Heart right ventricle (tissue), 16 donors: ENCODE measurements around the gene TGFBRAP1. TPM values are rescaled to one million over a fixed set of nuclear protein-coding genes. Genes with fewer than 3 reads are reported as not detected.
A peak's percentile ranks its signal among the peaks of the same experiment; 100 is the strongest.
"Not testable (repeated sequence)": the region's sequence is repeated elsewhere in the genome, so short reads cannot be mapped to it uniquely, and the experiment has no call there.

Experiments used
- ATAC-seq, 8 donors: fragments of 200-7000 bp; cut with Tn5 transposase; one replicate each; pipeline ENCODE4 v1.9.1; 2020; ENCODE audit warnings: mild to moderate bottlenecking in 8 of 8, moderate library complexity in 8 of 8, moderate number of reproducible peaks in 1 of 8
- DNase-seq, 2 donors: peaks; one replicate each; pipeline ENCODE4 v3.0.0-alpha.2; 2020
- H3K27ac ChIP-seq, 10 donors: fragments of 200-600 bp; sonication (generic) in 2 of 10; one replicate each; pipeline versions ENCODE4 v1.5.0 to v1.8.0; 2020 to 2022; ENCODE audit warnings: mild to moderate bottlenecking in 3 of 10
- H3K27me3 ChIP-seq, 7 donors: fragments of 200-600 bp; one replicate each; pipeline ENCODE4 v1.8.0; 2021 to 2022; ENCODE audit warnings: mild to moderate bottlenecking in 2 of 7
- H3K36me3 ChIP-seq, 9 donors: fragments of 200-600 bp; sonication (generic) in 1 of 9; one replicate each; pipeline versions ENCODE4 v1.5.0 to v1.8.0; 2020 to 2022; ENCODE audit warnings: mild to moderate bottlenecking in 2 of 9
- H3K4me1 ChIP-seq, 9 donors: fragments of 200-600 bp; sonication (generic) in 1 of 9; one replicate each; pipeline versions ENCODE4 v1.5.0 to v1.8.0; 2020 to 2022; ENCODE audit warnings: mild to moderate bottlenecking in 4 of 9
- H3K4me3 ChIP-seq, 10 donors: fragments of 200-600 bp; sonication (generic) in 2 of 10; one replicate each; pipeline versions ENCODE4 v1.5.0 to v1.8.0; 2020 to 2022; ENCODE audit warnings: mild to moderate bottlenecking in 7 of 10, moderate library complexity in 2 of 10
- H3K9me3 ChIP-seq, 11 donors: fragments of 200-600 bp in 10 of 11; sonication (generic) in 2 of 11; one replicate each; pipeline versions ENCODE4 v1.5.0 to v1.8.0; 2013 to 2022; ENCODE audit warnings: mild to moderate bottlenecking in 2 of 11, control low read depth in 1 of 11, moderate library complexity in 1 of 11
- WGBS, 2 donors: extraction: QIAGEN DNeasy Blood & Tissue Kit; methylation state at CpG; one replicate each; pipeline ENCODE4 v1.1.7; 2013; ENCODE audit warnings: inconsistent platforms in 1 of 2; 5-methylcytosine and 5-hydroxymethylcytosine counted together
- intact Hi-C, 10 donors: fragments of 100-400 bp; cut with DNase I; formaldehyde crosslinking; loops; one replicate each; pipeline versions ENCODE4 v1.11.1 to v1.14.2; 2022
- polyA plus RNA-seq, 2 donors: library from polyadenylated mRNA; stranded (reverse); fragments of 200-250 nt; gene quantifications; one replicate each; pipeline ENCODE4 v1.2.3, GENCODE V29; 2013
- total RNA-seq, 10 donors: library from RNA; stranded (reverse); fragmentation: NEBNext Ultra II Directional in 3 of 10; extraction: Animal tissue kit (Norgen Biotek cat#: 25700) in 3 of 10; gene quantifications; one replicate each; pipeline versions ENCODE4 v1.2.1 to v1.2.4, GENCODE V29; 2021 to 2023
- TF ChIP-seq, protein P1 (sequence below), 9 donors: fragments of 200-600 bp; sonication (generic) in 2 of 9; IDR thresholded peaks; one replicate each; pipeline versions ENCODE4 v1.5.0 to v1.8.0; 2021 to 2022; ENCODE audit warnings: antibody characterized with exemption in 9 of 9, mild to moderate bottlenecking in 5 of 9, moderate library complexity in 1 of 9
- donor health status: Arrhythmogenic right ventricular cardiomyopathy.
- donor health status: ischemic (EF 13 %, LVEDD 7.1; RV severe dilation, severe dysfunction).
- donor health status: healthy with polysubstance abuse.
- donor health status: DM: no; HTN: yes; CAD: no.
- donor health status: DM: no; HTN: no; CAD: no.
- donor health status: ischemic (EF 25% LVEDD 6.9; RV normal size, moderate dysfunction).
- donor health status: ischemic (EF 25% LVEDD 5.7; RV mildly dilated, moderate dysfunction).
- donor health status: healthy.
- donor health status: DM: yes; HTN: yes; CAD: no.
- donor health status: Ischemic cardiomyopathy.
- donor health status: ischemic (EF 35%, LVEDD 5.7; RV mildly dilated, moderate dysfunction).
- donor health status: nonischemic (EF 11% LVEDD 7.7; RV severe dilation, severe dysfunction).
- donor health status: DM: yes; HTN: yes; CAD: no.
- donor health status: PGD.
- donor health status: ischemic (EF 29% LVEDD 5.4; RV normal size, mild dysfunction).
- donor health status: nonischemic (EF 23%, LVEDD 6.1; RV moderate dilation, normal function).

Gene TGFBRAP1
- total and polyA plus RNA-seq, 12 donors, result 2.1 to 12.7 (median 10.4) TPM

DNA sequence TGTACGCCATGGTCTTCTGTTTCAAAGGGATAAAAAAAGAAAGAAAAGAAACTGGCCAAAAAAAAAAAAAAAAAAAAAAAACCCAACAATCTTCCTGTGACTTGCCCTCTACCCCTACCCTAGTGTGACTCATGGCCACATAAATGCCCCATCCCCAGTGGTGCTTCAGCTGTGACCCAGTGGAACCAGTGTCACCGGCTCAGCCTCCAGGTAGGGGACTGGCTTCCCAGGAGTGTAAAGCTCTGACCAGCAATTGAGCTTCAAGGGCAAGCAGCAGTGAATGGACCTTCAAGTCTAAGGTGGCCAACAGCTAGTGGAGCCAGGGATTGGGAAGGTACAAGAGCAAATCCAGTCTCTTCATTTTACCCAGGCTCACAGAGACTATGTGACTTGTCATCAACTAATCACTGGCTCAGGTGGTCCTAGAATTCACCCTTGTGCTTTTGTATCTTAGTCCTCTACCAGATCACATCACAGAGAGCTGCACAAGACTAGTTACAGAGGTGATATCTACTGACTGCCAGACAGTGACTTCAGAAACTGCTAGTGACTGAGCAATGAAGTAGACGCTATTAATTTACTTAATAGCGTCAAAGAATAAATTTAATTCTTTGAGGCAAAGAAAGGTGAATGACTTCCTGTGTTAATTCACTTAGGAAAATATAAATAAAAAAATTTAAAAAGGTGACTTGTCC lies 1.3 kb upstream of the TGFBRAP1 start:
- Histone ChIP-seq H3K4me3 (peak overlapping the region in 1 of 10 donors; percentile 74), H3K36me3 (peaks cover 0 to 10% (median 0%) of the 10 kb centered on the region in 9 donors), H3K9me3 (no peaks in the 10 kb centered on the region), H3K4me1 (peaks cover 4 to 26% (median 13%) of the 10 kb centered on the region in 9 donors), H3K27me3 (no peaks in the 10 kb centered on the region), H3K27ac (no peak overlapping the region)
- ATAC-seq, result no peak
- TF ChIP-seq, protein P1, sequence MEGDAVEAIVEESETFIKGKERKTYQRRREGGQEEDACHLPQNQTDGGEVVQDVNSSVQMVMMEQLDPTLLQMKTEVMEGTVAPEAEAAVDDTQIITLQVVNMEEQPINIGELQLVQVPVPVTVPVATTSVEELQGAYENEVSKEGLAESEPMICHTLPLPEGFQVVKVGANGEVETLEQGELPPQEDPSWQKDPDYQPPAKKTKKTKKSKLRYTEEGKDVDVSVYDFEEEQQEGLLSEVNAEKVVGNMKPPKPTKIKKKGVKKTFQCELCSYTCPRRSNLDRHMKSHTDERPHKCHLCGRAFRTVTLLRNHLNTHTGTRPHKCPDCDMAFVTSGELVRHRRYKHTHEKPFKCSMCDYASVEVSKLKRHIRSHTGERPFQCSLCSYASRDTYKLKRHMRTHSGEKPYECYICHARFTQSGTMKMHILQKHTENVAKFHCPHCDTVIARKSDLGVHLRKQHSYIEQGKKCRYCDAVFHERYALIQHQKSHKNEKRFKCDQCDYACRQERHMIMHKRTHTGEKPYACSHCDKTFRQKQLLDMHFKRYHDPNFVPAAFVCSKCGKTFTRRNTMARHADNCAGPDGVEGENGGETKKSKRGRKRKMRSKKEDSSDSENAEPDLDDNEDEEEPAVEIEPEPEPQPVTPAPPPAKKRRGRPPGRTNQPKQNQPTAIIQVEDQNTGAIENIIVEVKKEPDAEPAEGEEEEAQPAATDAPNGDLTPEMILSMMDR (IDR thresholded peaks at IDR 0.05), result no peak
- 94 to 95% methylated on average over 4 of the region's 4 CpGs for WGBS, 2 donors
- intact Hi-C loops, result no loop called here
- no peak for DNase-seq

DNA sequence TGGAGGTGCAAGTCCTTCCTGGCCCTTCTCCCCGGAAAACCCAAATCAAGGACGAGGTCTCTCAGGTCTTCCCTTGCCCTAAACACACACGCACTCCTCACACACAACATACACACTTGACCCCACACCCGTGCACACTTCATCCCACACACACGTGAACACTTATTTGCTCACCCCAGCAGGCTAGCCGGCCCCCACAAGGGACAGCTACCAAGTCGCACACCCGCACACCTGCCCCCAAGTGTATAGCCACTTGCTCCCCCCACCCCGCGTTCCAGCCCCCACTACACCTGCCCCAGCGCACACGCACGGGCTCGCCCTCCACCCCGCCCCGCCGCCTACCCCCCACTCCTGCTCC lies 359 bp downstream of the TGFBRAP1 start:
- 1 to 2% methylated on average over 10 to 17 of the region's 17 CpGs for WGBS, 2 donors
- Histone ChIP-seq H3K27ac (peak overlapping the region in 9 of 10 donors; percentile 63 to 95 (median 74)), H3K4me3 (peak overlapping the region; percentile 35 to 94 (median 64)), H3K27me3 (no peaks in the 10 kb centered on the region), H3K4me1 (peaks cover 4 to 43% (median 13%) of the 10 kb centered on the region in 9 donors), H3K36me3 (peaks cover 0 to 4% (median 0%) of the 10 kb centered on the region in 9 donors), H3K9me3 (no peaks in the 10 kb centered on the region)
- ATAC-seq, result peak in 6 of 8 donors; percentile 21 to 40 (median 32)
- no peak for DNase-seq
- intact Hi-C loops, result no loop called here
- TF ChIP-seq, protein P1 (IDR thresholded peaks at IDR 0.05), result no peak

DNA sequence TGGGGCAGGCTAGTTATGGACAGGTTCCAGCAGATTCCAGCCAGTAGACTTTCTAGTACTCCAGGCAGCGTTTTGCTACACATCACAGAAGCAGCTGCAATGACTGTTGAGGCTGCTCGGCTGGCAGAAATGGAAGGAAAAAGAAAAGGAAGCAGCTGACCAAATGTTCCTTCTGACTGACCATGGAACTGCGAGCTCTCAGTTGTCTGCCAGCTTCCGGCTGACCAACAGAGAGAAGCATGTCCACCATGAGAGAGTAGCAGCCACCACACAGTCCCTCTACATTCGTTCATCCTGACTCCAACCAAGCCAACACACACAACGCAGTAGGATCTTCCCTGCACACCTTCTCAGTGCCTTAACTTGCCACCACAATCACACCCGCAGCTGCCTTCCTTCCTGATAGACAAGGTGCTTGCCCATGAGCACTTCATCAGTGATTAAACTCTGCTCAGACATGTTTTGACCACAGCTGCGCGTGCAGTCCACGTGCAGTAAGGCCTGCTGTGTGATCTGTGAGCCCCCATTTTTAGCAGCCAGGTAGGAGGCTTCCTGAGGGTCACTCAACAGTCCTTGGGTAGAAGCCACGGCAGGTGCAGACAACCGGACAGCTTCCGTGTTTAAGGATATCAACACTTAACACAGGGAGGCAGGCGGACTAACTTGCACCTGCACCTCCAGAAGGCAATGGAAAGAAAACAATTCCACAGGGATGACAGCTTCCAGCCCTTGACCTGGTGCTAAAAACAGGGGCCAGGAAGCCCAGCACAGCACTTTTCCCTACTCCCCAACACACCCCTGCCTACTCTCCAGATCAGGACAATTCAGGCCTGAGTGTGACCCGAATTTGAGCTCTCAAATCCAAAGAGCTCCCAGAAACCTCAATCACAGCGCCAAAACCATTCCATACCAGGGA lies 996 bp downstream of the TGFBRAP1 start:
- intact Hi-C loops, result no loop called here
- DNase-seq (no peak), ATAC-seq (peak in 6 of 8 donors; percentile 5 to 60 (median 38))
- no peaks in the 10 kb centered on the region for H3K27me3 ChIP-seq
- TF ChIP-seq, protein P1 (IDR thresholded peaks at IDR 0.05), result no peak
- peaks cover 4 to 44% (median 19%) of the 10 kb centered on the region in 9 donors for H3K4me1 ChIP-seq
- peak overlapping the region; percentile 35 to 94 (median 64) for H3K4me3 ChIP-seq
- no peaks in the 10 kb centered on the region for H3K36me3 ChIP-seq
- H3K27ac ChIP-seq, result peak overlapping the region in 9 of 10 donors; percentile 63 to 95 (median 74)
- WGBS, 2 donors, result 34 to 39% methylated on average over 16 of the region's 16 CpGs
- no peaks in the 10 kb centered on the region for H3K9me3 ChIP-seq

DNA sequence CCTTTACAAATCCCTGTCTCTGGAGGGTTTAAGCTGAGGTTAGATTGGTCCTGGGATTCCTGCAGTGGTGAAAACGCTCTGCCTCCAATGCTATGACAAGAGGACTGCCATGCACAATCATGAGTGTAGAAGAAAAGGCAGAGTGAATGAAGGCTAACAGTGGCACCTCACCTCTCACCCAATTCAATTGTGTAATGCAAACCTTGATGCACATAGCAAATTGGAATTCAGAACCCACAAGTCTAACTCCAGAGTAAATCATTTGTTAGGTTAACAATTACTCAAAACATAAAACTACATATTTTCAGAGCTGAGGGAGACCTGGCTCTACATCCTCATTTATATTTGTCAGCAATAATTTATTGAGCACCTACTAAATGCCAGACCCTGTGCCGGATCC lies 1.8 kb downstream of the TGFBRAP1 start:
- H3K27ac ChIP-seq, result peak overlapping the region in 1 of 10 donors; percentile 74
- ATAC-seq, result no peak
- no peaks in the 10 kb centered on the region for H3K36me3 ChIP-seq

DNA sequence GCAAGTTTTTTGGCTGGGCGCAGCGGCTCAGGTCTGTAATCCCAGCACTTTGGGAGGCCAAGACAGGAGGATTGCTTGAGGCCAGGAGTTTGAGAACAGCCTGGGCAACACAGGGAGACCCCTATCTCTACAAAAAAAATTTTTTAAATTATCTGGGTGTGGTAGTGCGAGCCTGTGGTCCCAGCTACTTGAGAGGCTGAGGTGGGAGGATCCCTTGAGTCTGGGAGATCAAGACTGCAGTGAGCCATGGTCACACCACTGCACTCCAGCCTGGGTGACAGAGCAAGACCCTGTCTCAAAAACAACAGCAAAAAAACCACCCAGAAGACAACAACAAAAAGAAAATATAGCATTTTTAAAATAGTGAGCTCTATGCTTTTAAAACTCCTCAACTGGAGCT lies 2.3 kb downstream of the TGFBRAP1 start:
- peaks cover 4 to 49% (median 22%) of the 10 kb centered on the region in 9 donors for H3K4me1 ChIP-seq
- WGBS, 2 donors, result 96 to 97% methylated on average over 3 of the region's 3 CpGs
- DNase-seq, H3K27me3 ChIP-seq, ATAC-seq, H3K27ac ChIP-seq, intact Hi-C loops, H3K9me3 ChIP-seq, H3K36me3 ChIP-seq, H3K4me3 ChIP-seq: not testable (repeated sequence)

More for the DNA sequence above, 1.8 kb downstream of the TGFBRAP1 start:
- 83 to 93% methylated on average over 2 of the region's 2 CpGs for WGBS, 2 donors
- H3K9me3 ChIP-seq, result no peaks in the 10 kb centered on the region
- H3K4me3 ChIP-seq, result no peak overlapping the region
- TF ChIP-seq, protein P1 (IDR thresholded peaks at IDR 0.05), result no peak
- intact Hi-C loops, result no loop called here
- H3K4me1 ChIP-seq, result peaks cover 4 to 49% (median 22%) of the 10 kb centered on the region in 9 donors
- no peak for DNase-seq
- H3K27me3 ChIP-seq, result no peaks in the 10 kb centered on the region
